GM06990 (cell line): ENCODE data around the gene CHD6.

Source experiments
- DNase-seq: peaks from one replicate; pipeline ENCODE4 v3.0.0-alpha.2; 2011; ENCODE audit not compliant: insufficient read length; ENCODE audit errors: extremely low read depth
- H3K27me3 ChIP-seq: replicated peaks from 2 replicates; pipeline ENCODE4 v1.6.0; 2011; ENCODE audit warnings: low read length; ENCODE audit not compliant: control insufficient read depth, insufficient read depth
- H3K36me3 ChIP-seq: 2 replicates; pipeline ENCODE4 v1.5.1; 2011; ENCODE audit warnings: low read length; ENCODE audit not compliant: control insufficient read depth, insufficient read depth
- H3K4me3 ChIP-seq: replicated peaks from 2 replicates; pipeline ENCODE4 v1.5.1; 2011; ENCODE audit warnings: low read depth, mild to moderate bottlenecking, control low read depth, low read length
- TF ChIP-seq, protein P1 (sequence below): IDR thresholded peaks from 2 replicates; pipeline ENCODE4 v1.5.1; 2011; ENCODE audit warnings: low read length, control low read depth, mild to moderate bottlenecking, inconsistent platforms; ENCODE audit not compliant: insufficient read depth, poor library complexity, severe bottlenecking

Gene CHD6

DNA sequence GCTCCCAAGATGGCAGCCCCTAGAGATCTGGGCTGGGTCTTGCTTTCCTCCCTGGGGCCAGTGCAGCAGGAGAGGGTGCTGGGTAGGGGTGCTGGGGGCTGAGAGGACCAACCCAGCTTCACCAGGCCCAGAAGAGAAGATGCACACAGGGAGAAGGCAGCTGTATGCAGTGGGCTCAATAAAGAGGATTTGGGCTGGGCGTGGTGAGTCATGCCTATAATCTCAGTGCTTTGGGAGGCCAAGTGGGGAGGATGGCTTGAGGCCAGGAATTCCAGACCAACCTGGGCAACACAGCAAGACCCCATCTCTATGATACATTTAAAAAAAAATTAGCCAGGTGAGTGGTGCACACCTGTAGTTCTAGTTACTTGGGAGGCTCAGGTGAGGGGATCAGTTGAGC is 225.9 kb downstream of the CHD6 start:
- Histone ChIP-seq H3K36me3 (no peaks in the 10 kb centered on the region), H3K27me3 (no peaks in the 10 kb centered on the region), H3K4me3 (no peak overlapping the region)
- no peak for DNase-seq
- TF ChIP-seq, protein P1, sequence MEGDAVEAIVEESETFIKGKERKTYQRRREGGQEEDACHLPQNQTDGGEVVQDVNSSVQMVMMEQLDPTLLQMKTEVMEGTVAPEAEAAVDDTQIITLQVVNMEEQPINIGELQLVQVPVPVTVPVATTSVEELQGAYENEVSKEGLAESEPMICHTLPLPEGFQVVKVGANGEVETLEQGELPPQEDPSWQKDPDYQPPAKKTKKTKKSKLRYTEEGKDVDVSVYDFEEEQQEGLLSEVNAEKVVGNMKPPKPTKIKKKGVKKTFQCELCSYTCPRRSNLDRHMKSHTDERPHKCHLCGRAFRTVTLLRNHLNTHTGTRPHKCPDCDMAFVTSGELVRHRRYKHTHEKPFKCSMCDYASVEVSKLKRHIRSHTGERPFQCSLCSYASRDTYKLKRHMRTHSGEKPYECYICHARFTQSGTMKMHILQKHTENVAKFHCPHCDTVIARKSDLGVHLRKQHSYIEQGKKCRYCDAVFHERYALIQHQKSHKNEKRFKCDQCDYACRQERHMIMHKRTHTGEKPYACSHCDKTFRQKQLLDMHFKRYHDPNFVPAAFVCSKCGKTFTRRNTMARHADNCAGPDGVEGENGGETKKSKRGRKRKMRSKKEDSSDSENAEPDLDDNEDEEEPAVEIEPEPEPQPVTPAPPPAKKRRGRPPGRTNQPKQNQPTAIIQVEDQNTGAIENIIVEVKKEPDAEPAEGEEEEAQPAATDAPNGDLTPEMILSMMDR, result no peak

GRCh38 chr20:41391587-41392001 is 226.6 kb downstream of the CHD6 start:
- H3K27me3 ChIP-seq, result no peaks in the 10 kb centered on the region
- TF ChIP-seq, protein P1, result no peak
- no peak for DNase-seq
- no peaks in the 10 kb centered on the region for H3K36me3 ChIP-seq
- H3K4me3 ChIP-seq, result no peak overlapping the region

DNA sequence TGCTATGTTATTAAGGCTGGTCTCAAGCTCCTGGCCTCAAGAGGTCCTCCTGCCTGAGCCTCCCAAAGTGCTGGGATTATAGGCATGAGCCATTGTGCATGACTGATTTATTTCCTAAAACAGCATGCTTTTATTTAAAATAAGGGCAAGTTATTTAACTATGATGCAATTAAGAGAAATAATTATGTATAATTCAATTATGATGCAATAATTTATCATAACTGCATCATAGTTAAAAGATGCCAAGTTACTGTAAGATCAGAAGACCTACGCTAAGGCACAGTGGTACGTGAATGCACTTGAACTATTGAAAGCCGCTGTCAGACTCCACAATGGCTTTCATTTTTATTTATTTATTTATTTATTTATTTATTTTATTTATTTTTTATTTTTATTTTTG is 227.3 kb downstream of the CHD6 start:
- TF ChIP-seq, protein P1, result no peak
- no peaks in the 10 kb centered on the region for H3K36me3 ChIP-seq
- no peak for DNase-seq

GRCh38 chr20:41387444-41387851 is 230.7 kb downstream of the CHD6 start:
- H3K36me3 ChIP-seq, result no peaks in the 10 kb centered on the region
- TF ChIP-seq, protein P1, result no peak
- H3K4me3 ChIP-seq, result no peak overlapping the region
- no peak for DNase-seq
- H3K27me3 ChIP-seq, result no peaks in the 10 kb centered on the region

More for the DNA sequence above, 227.3 kb downstream of the CHD6 start:
- Histone ChIP-seq H3K27me3 (no peaks in the 10 kb centered on the region), H3K4me3 (no peak overlapping the region)

DNA sequence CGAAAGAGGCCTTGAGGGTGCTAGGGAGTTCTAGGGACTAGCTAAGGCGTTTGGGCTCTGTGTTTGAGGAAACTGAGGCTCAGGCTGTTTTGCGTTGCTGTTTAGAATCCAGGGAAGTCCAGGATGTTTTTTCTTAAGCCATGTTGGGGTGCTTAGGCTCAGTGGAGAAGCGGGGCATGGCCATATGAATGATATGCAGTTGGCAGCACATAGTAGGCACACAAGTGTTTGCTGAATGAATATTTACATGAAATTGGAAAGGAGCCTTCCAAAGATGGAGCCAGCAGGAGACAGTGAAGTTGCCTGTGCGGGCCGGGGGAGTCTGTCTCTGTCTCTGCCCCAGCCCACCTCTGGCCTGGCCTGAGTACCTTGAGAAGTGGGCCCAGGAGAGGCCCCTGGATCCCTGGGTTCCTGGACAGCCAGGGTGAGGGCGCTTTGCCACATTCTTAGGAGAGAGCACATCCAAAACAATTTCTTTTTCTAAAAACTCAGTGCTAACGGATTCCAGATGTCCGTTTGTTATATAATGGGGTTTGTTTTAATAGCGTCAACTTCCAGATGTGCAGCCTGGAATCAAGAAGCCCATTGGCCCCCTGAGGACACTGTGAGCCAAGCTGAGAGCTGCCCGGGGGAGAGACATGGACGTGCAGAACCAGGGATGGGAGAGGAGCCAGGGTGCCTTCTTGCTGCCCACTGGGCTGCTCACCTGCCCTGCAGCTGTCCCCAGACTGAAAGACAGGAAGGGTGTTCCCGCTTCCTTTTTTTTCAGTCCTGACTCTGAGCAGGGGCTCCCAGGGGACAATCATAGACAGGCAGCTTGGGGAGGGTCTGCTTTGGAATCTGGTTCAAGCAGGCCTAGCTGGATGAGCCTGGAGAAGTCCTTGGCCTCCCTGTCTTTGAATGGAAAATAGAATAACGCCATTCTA is 231.4 kb downstream of the CHD6 start:
- H3K4me3 ChIP-seq, result no peak overlapping the region
- DNase-seq, result no peak
- H3K27me3 ChIP-seq, result no peaks in the 10 kb centered on the region
- no peaks in the 10 kb centered on the region for H3K36me3 ChIP-seq
- TF ChIP-seq, protein P1, result no peak
